Heart right ventricle (tissue), 16 donors: ENCODE data around the gene C18orf54. TPM values are rescaled to one million over a fixed set of nuclear protein-coding genes. Genes with fewer than 3 reads are reported as not detected.

Source experiments
- ATAC-seq, 8 donors: fragments of 200-7000 bp; cut with Tn5 transposase; one replicate each; pipeline ENCODE4 v1.9.1; 2020; ENCODE audit warnings: mild to moderate bottlenecking in 8 of 8, moderate library complexity in 8 of 8, moderate number of reproducible peaks in 1 of 8
- DNase-seq, 2 donors: peaks; one replicate each; pipeline ENCODE4 v3.0.0-alpha.2; 2020
- H3K27ac ChIP-seq, 10 donors: fragments of 200-600 bp; sonication (generic) in 2 of 10; one replicate each; pipeline versions ENCODE4 v1.5.0 to v1.8.0; 2020 to 2022; ENCODE audit warnings: mild to moderate bottlenecking in 3 of 10
- H3K27me3 ChIP-seq, 7 donors: fragments of 200-600 bp; one replicate each; pipeline ENCODE4 v1.8.0; 2021 to 2022; ENCODE audit warnings: mild to moderate bottlenecking in 2 of 7
- H3K36me3 ChIP-seq, 9 donors: fragments of 200-600 bp; sonication (generic) in 1 of 9; one replicate each; pipeline versions ENCODE4 v1.5.0 to v1.8.0; 2020 to 2022; ENCODE audit warnings: mild to moderate bottlenecking in 2 of 9
- H3K4me1 ChIP-seq, 9 donors: fragments of 200-600 bp; sonication (generic) in 1 of 9; one replicate each; pipeline versions ENCODE4 v1.5.0 to v1.8.0; 2020 to 2022; ENCODE audit warnings: mild to moderate bottlenecking in 4 of 9
- H3K4me3 ChIP-seq, 10 donors: fragments of 200-600 bp; sonication (generic) in 2 of 10; one replicate each; pipeline versions ENCODE4 v1.5.0 to v1.8.0; 2020 to 2022; ENCODE audit warnings: mild to moderate bottlenecking in 7 of 10, moderate library complexity in 2 of 10
- H3K9me3 ChIP-seq, 11 donors: fragments of 200-600 bp in 10 of 11; sonication (generic) in 2 of 11; one replicate each; pipeline versions ENCODE4 v1.5.0 to v1.8.0; 2013 to 2022; ENCODE audit warnings: mild to moderate bottlenecking in 2 of 11, control low read depth in 1 of 11, moderate library complexity in 1 of 11
- WGBS, 2 donors: extraction: QIAGEN DNeasy Blood & Tissue Kit; methylation state at CpG; one replicate each; pipeline ENCODE4 v1.1.7; 2013; ENCODE audit warnings: inconsistent platforms in 1 of 2; 5-methylcytosine and 5-hydroxymethylcytosine counted together
- intact Hi-C, 10 donors: fragments of 100-400 bp; cut with DNase I; formaldehyde crosslinking; loops; one replicate each; pipeline versions ENCODE4 v1.11.1 to v1.14.2; 2022
- polyA plus RNA-seq, 2 donors: library from polyadenylated mRNA; stranded (reverse); fragments of 200-250 nt; gene quantifications; one replicate each; pipeline ENCODE4 v1.2.3, GENCODE V29; 2013
- total RNA-seq, 10 donors: library from RNA; stranded (reverse); fragmentation: NEBNext Ultra II Directional in 3 of 10; extraction: Animal tissue kit (Norgen Biotek cat#: 25700) in 3 of 10; gene quantifications; one replicate each; pipeline versions ENCODE4 v1.2.1 to v1.2.4, GENCODE V29; 2021 to 2023
- TF ChIP-seq, protein P1 (sequence below), 9 donors: fragments of 200-600 bp; sonication (generic) in 2 of 9; IDR thresholded peaks; one replicate each; pipeline versions ENCODE4 v1.5.0 to v1.8.0; 2021 to 2022; ENCODE audit warnings: antibody characterized with exemption in 9 of 9, mild to moderate bottlenecking in 5 of 9, moderate library complexity in 1 of 9
- donor health status: Arrhythmogenic right ventricular cardiomyopathy.
- donor health status: ischemic (EF 13 %, LVEDD 7.1; RV severe dilation, severe dysfunction).
- donor health status: healthy with polysubstance abuse.
- donor health status: DM: no; HTN: yes; CAD: no.
- donor health status: DM: no; HTN: no; CAD: no.
- donor health status: ischemic (EF 25% LVEDD 6.9; RV normal size, moderate dysfunction).
- donor health status: ischemic (EF 25% LVEDD 5.7; RV mildly dilated, moderate dysfunction).
- donor health status: healthy.
- donor health status: DM: yes; HTN: yes; CAD: no.
- donor health status: Ischemic cardiomyopathy.
- donor health status: ischemic (EF 35%, LVEDD 5.7; RV mildly dilated, moderate dysfunction).
- donor health status: nonischemic (EF 11% LVEDD 7.7; RV severe dilation, severe dysfunction).
- donor health status: DM: yes; HTN: yes; CAD: no.
- donor health status: PGD.
- donor health status: ischemic (EF 29% LVEDD 5.4; RV normal size, mild dysfunction).
- donor health status: nonischemic (EF 23%, LVEDD 6.1; RV moderate dilation, normal function).

Gene C18orf54
- total and polyA plus RNA-seq, 12 donors: 0.45 to 2.9 (median 0.90) TPM

DNA sequence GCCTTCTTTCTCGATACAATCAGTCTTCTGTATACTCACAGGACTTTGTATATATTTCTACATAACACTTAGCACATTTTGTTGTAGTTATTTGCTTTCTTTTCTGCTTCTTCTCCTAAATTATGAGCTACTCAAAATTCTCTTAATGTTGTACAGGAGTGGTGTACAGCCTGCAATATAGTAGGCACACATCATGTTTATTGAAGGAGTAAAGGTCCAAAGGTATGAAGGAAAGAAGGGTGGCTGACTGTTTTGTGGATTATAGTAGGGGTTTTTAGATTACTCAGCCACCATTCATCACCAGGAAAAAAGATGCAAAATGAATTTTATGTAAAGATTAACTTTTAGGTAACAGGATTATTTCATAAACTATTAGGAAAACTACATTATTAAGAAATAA, 54.1 kb downstream of the C18orf54 start:
- intact Hi-C loops: no loop called here
- H3K27ac ChIP-seq: no peak overlapping the region
- no peaks in the 10 kb centered on the region for H3K9me3 ChIP-seq
- ATAC-seq: no peak
- peaks cover 0 to 5% (median 0%) of the 10 kb centered on the region in 9 donors for H3K4me1 ChIP-seq
- DNase-seq: no peak
- H3K27me3 ChIP-seq: peaks cover 0 to 10% (median 0%) of the 10 kb centered on the region in 7 donors
- WGBS, 2 donors: 90 to 92% methylated on average over 1 of the region's 1 CpG
- no peak overlapping the region for H3K4me3 ChIP-seq
- H3K36me3 ChIP-seq: no peaks in the 10 kb centered on the region
- TF ChIP-seq, protein P1, sequence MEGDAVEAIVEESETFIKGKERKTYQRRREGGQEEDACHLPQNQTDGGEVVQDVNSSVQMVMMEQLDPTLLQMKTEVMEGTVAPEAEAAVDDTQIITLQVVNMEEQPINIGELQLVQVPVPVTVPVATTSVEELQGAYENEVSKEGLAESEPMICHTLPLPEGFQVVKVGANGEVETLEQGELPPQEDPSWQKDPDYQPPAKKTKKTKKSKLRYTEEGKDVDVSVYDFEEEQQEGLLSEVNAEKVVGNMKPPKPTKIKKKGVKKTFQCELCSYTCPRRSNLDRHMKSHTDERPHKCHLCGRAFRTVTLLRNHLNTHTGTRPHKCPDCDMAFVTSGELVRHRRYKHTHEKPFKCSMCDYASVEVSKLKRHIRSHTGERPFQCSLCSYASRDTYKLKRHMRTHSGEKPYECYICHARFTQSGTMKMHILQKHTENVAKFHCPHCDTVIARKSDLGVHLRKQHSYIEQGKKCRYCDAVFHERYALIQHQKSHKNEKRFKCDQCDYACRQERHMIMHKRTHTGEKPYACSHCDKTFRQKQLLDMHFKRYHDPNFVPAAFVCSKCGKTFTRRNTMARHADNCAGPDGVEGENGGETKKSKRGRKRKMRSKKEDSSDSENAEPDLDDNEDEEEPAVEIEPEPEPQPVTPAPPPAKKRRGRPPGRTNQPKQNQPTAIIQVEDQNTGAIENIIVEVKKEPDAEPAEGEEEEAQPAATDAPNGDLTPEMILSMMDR (IDR thresholded peaks at IDR 0.05): no peak

DNA sequence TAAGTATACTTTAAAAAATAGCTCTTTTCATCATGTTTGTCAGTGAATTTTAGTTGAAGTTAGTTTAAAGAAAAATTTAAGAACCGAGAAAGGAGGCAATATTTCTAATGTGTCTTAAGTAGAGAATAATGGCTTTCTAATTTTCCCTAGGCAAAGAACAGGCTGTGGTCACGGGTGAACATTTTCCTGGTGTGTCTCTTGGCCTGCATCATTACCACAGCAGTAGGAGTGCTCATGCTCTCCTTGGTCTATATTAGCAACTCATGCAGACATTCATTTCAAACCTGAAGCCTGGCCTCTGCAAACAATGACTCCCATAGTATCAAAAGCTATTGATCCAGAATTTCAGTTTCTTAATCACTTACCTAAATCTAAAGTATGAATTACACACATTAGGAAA, 57.4 kb downstream of the C18orf54 start:
- Histone ChIP-seq H3K36me3 (no peaks in the 10 kb centered on the region), H3K9me3 (no peaks in the 10 kb centered on the region), H3K4me3 (no peak overlapping the region), H3K4me1 (peaks cover 0 to 5% (median 0%) of the 10 kb centered on the region in 9 donors), H3K27ac (no peak overlapping the region), H3K27me3 (peaks cover 0 to 8% (median 0%) of the 10 kb centered on the region in 7 donors)
- no peak for DNase-seq
- TF ChIP-seq, protein P1 (IDR thresholded peaks at IDR 0.05): no peak
- 91 to 94% methylated on average over 2 of the region's 2 CpGs for WGBS, 2 donors
- intact Hi-C loops: no loop called here
- no peak for ATAC-seq

DNA sequence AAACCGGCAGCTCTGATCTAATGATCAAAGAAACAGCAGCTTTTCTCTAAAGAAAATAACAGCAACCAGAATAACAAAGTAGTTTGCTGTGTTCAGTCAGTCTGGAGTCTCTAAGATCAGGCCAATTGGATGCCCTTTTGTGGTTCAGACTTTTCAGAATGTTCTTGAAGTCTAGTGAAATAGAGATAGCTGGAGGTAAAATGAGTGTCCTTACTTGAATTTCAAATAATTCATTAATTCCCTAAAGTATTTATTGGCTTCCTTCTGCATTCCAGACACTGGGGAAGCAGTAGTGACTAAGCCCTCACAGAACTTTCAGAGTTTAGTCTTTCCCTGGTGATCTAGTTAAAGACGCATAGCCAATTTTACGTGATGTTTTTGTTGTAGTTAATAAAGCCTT, 58.7 kb downstream of the C18orf54 start:
- intact Hi-C loops: no loop called here
- Histone ChIP-seq H3K9me3 (no peaks in the 10 kb centered on the region), H3K4me1 (peaks cover 0 to 5% (median 0%) of the 10 kb centered on the region in 9 donors), H3K27ac (peak overlapping the region in 2 of 10 donors; percentile 8 to 62), H3K27me3 (peaks cover 0 to 10% (median 0%) of the 10 kb centered on the region in 7 donors), H3K36me3 (no peaks in the 10 kb centered on the region), H3K4me3 (no peak overlapping the region)
- TF ChIP-seq, protein P1 (IDR thresholded peaks at IDR 0.05): no peak
- WGBS, 2 donors: 44 to 50% methylated on average over 3 of the region's 3 CpGs
- ATAC-seq: peak in 4 of 8 donors; percentile 46 to 61 (median 55)
- DNase-seq: no peak

DNA sequence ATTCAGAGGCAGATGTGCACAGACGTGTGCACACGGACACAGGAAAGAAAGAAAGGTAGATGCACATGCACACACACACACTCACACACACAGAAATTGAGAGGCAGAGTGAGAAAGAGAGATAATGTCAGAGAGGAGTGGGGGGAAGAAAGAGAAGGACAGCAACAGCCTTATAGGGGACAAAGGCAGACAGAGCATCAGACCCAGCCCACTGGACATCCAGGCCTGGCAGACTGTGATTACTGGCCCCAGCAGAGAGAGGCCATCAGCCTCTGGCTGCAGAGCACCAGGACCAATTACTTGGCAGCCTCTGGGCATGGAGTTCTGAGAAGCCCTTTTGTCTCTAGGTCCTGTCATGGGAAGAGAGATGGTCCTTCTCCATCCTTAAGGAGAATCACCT, 66.1 kb downstream of the C18orf54 start:
- TF ChIP-seq, protein P1 (IDR thresholded peaks at IDR 0.05): no peak
- Histone ChIP-seq H3K9me3 (no peaks in the 10 kb centered on the region), H3K4me3 (no peak overlapping the region), H3K27ac (no peak overlapping the region), H3K4me1 (no peaks in the 10 kb centered on the region), H3K27me3 (peaks cover 0 to 5% (median 3%) of the 10 kb centered on the region in 7 donors), H3K36me3 (no peaks in the 10 kb centered on the region)
- intact Hi-C loops: no loop called here
- ATAC-seq (no peak), DNase-seq (no peak)
- 35 to 42% methylated on average over 2 of the region's 2 CpGs for WGBS, 2 donors
